ENCODE data around the gene SYNE1.

SYNE1 gene

GRCh38 chr6:152209211-152209610 is 428.0 kb downstream of the SYNE1 start:
- no peaks in the 10 kb centered on the region for H3K36me3 ChIP-seq (ENCODE audit: control insufficient read depth, insufficient read depth, low read length)
- no peaks in the 10 kb centered on the region for H3K4me1 ChIP-seq (ENCODE audit: control insufficient read depth, insufficient read depth, low read length)
- H3K27me3 ChIP-seq (ENCODE audit: control insufficient read depth, insufficient read depth, low read length, poor library complexity, severe bottlenecking), result no peaks in the 10 kb centered on the region
- H3K4me3 ChIP-seq (ENCODE audit: insufficient read depth, low read depth, low read length), result no peak overlapping the region
- H3K27ac ChIP-seq (ENCODE audit: insufficient read depth, low read depth, low read length, poor library complexity, severe bottlenecking), result no peak overlapping the region
- 89 to 91% methylated on average over 7 to 8 of the region's 8 CpGs for WGBS, 2 experiments
- H3K9me3 ChIP-seq (ENCODE audit: control insufficient read depth, low read length), result no peaks in the 10 kb centered on the region

DNA sequence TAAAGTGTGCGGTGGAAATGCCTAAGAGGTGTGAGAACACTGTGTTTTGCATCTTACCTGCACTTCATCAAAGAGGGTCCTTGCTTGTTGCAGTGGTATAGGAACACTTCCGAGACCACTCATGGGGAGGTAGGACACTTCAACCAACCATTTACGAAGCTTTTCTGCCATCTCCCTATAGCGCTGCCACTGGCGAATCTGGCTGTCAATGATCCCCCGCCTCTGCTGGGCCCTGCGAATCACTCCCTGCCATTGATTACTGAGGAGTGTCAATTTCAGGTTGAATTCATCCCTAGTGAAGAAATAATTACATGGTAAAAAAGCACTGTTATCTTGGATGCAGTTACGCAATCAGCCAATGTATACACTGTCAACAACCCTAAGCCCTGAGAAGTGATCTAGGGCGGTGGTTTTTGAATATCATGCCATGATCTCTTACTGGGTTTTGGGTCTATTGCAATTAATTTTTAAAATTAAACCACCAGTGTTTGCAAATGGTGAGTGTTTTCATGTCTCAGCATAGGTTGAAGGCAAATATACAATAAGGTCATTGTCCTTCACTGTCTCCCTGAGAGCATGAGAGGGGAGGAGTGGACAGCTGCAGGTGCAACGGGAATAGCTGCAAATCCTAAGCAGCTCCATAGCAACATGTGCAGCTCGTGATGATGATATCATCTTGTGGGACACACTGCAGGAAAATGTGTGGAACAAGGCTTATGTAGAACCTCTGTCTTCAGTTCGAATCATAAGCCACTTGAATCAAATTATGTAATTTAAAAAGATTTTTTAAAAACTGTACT is 429.0 kb downstream of the SYNE1 start:
- no peaks in the 10 kb centered on the region for H3K9me3 ChIP-seq (ENCODE audit: control insufficient read depth, low read length)
- no peak overlapping the region for H3K4me3 ChIP-seq (ENCODE audit: insufficient read depth, low read depth, low read length)
- H3K27ac ChIP-seq (ENCODE audit: insufficient read depth, low read depth, low read length, poor library complexity, severe bottlenecking), result no peak overlapping the region
- H3K27me3 ChIP-seq (ENCODE audit: control insufficient read depth, insufficient read depth, low read length, poor library complexity, severe bottlenecking), result no peaks in the 10 kb centered on the region
- WGBS, 2 experiments, result 93 to 96% methylated on average over 11 to 12 of the region's 12 CpGs
- no peaks in the 10 kb centered on the region for H3K4me1 ChIP-seq (ENCODE audit: control insufficient read depth, insufficient read depth, low read length)
- no peaks in the 10 kb centered on the region for H3K36me3 ChIP-seq (ENCODE audit: control insufficient read depth, insufficient read depth, low read length)

DNA sequence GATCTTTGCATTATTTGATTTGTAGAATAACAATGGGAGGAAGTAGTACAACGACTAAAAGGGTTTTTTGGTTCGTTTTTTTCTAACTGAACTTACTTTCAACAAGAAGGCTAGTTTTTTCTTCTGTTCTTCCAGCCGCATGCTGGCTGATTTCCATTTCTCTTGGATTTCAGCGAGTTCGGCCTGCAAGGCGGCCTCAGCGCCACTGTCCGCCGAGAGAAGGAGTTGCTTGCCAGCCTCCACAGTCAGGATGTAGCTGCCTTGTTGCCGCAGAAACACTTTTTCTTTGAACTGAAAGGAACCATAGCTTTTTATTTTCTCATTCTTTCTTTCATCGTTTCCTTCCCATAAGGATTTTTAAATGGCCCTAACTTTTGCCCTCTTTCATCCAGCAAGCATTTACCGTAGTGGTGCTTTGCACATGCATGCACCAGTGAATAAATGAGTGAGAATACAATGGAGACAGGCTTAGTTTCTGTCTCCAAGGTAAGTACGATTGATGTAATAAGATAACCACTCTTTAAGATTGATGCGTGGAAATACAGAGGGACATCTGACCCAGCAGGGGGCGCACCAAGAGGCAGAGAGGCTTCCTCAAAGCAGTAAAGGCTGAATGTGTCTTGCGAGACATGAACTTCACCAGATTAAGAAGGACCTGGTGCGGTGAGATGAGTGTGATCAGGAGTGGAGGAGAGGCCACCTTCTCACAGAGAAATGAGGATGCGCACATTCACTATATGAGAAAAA is 430.9 kb downstream of the SYNE1 start:
- Histone ChIP-seq H3K27ac (ENCODE audit: insufficient read depth, low read depth, low read length, poor library complexity, severe bottlenecking) (no peak overlapping the region), H3K4me3 (ENCODE audit: insufficient read depth, low read depth, low read length) (no peak overlapping the region), H3K4me1 (ENCODE audit: control insufficient read depth, insufficient read depth, low read length) (no peaks in the 10 kb centered on the region), H3K27me3 (ENCODE audit: control insufficient read depth, insufficient read depth, low read length, poor library complexity, severe bottlenecking) (no peaks in the 10 kb centered on the region), H3K9me3 (ENCODE audit: control insufficient read depth, low read length) (no peaks in the 10 kb centered on the region), H3K36me3 (ENCODE audit: control insufficient read depth, insufficient read depth, low read length) (no peaks in the 10 kb centered on the region)
- 89 to 90% methylated on average over 18 of the region's 18 CpGs for WGBS, 2 experiments

DNA sequence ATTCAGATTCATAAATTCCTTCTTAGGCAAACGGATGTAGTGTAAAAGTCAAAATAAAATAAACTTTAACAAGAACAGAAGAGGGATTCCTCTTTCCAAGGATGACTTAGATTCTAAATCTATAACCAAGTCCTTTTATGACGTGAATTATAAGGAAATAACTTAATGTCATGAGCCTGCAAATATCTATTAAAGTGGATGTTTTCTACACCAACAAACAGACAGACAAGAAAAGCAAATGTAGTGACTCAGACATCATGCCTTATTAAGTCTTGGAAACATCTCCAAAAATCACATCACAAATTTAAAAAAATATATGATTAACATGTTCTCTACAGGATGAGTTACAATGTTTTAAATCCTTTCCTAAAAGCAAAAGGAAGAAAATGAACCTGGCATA is 432.6 kb downstream of the SYNE1 start:
- 100% methylated on average over 2 of the region's 2 CpGs; no CpG with 5 or more reads in 1 of the 2 experiments for WGBS, 2 experiments
- no peaks in the 10 kb centered on the region for H3K27me3 ChIP-seq (ENCODE audit: control insufficient read depth, insufficient read depth, low read length, poor library complexity, severe bottlenecking)
- H3K9me3 ChIP-seq (ENCODE audit: control insufficient read depth, low read length), result no peaks in the 10 kb centered on the region
- H3K36me3 ChIP-seq (ENCODE audit: control insufficient read depth, insufficient read depth, low read length), result no peaks in the 10 kb centered on the region
- H3K4me1 ChIP-seq (ENCODE audit: control insufficient read depth, insufficient read depth, low read length), result no peaks in the 10 kb centered on the region
- no peak overlapping the region for H3K4me3 ChIP-seq (ENCODE audit: insufficient read depth, low read depth, low read length)
- H3K27ac ChIP-seq (ENCODE audit: insufficient read depth, low read depth, low read length, poor library complexity, severe bottlenecking), result no peak overlapping the region

- H3K4me3 ChIP-seq (ENCODE audit: insufficient read depth, low read depth, low read length), result no peak overlapping the region
- no peak overlapping the region for H3K27ac ChIP-seq (ENCODE audit: insufficient read depth, low read depth, low read length, poor library complexity, severe bottlenecking)
- no peaks in the 10 kb centered on the region for H3K9me3 ChIP-seq (ENCODE audit: control insufficient read depth, low read length)
- no peaks in the 10 kb centered on the region for H3K4me1 ChIP-seq (ENCODE audit: control insufficient read depth, insufficient read depth, low read length)
- WGBS, 2 experiments, result 73 to 86% methylated on average over 2 to 3 of the region's 3 CpGs
- H3K36me3 ChIP-seq (ENCODE audit: control insufficient read depth, insufficient read depth, low read length), result no peaks in the 10 kb centered on the region
- H3K27me3 ChIP-seq (ENCODE audit: control insufficient read depth, insufficient read depth, low read length, poor library complexity, severe bottlenecking), result no peaks in the 10 kb centered on the region
Observed at GRCh38 chr6:152201120-152201519, 436.0 kb downstream of the SYNE1 start.

- no peaks in the 10 kb centered on the region for H3K27me3 ChIP-seq (ENCODE audit: control insufficient read depth, insufficient read depth, low read length, poor library complexity, severe bottlenecking)
- no peak overlapping the region for H3K27ac ChIP-seq (ENCODE audit: insufficient read depth, low read depth, low read length, poor library complexity, severe bottlenecking)
- no peaks in the 10 kb centered on the region for H3K9me3 ChIP-seq (ENCODE audit: control insufficient read depth, low read length)
- H3K4me1 ChIP-seq (ENCODE audit: control insufficient read depth, insufficient read depth, low read length), result no peaks in the 10 kb centered on the region
- 94 to 95% methylated on average over 5 of the region's 5 CpGs for WGBS, 2 experiments
- H3K4me3 ChIP-seq (ENCODE audit: insufficient read depth, low read depth, low read length), result no peak overlapping the region
- H3K36me3 ChIP-seq (ENCODE audit: control insufficient read depth, insufficient read depth, low read length), result no peaks in the 10 kb centered on the region
Observed at GRCh38 chr6:152195896-152196295, 441.3 kb downstream of the SYNE1 start.

DNA sequence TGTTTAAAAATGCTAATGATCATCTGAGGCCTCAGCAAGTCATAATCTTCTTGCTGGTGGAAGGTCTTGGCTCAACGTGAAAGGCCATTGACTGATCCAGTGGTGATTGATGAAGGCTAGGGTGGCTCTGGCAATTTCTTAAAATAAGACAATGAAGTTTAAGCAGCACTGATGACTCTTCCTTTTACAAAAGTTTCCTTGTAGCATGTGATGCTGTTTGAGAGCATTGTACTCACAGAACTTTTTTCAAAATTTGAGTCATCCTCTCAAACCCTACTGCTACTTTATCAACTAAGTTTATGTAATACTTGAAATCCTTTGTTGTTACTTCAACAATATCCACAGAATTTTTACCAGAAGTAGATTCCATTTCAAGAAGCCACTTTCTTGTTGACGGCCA is 447.4 kb downstream of the SYNE1 start:
- WGBS, 2 experiments, result 87 to 94% methylated on average over 2 of the region's 2 CpGs
- H3K4me3 ChIP-seq (ENCODE audit: insufficient read depth, low read depth, low read length), result no peak overlapping the region
- no peaks in the 10 kb centered on the region for H3K27me3 ChIP-seq (ENCODE audit: control insufficient read depth, insufficient read depth, low read length, poor library complexity, severe bottlenecking)
- H3K4me1 ChIP-seq (ENCODE audit: control insufficient read depth, insufficient read depth, low read length), result no peaks in the 10 kb centered on the region
- H3K36me3 ChIP-seq (ENCODE audit: control insufficient read depth, insufficient read depth, low read length), result no peaks in the 10 kb centered on the region
- H3K27ac ChIP-seq (ENCODE audit: insufficient read depth, low read depth, low read length, poor library complexity, severe bottlenecking), result no peak overlapping the region
- H3K9me3 ChIP-seq (ENCODE audit: control insufficient read depth, low read length), result no peaks in the 10 kb centered on the region

DNA sequence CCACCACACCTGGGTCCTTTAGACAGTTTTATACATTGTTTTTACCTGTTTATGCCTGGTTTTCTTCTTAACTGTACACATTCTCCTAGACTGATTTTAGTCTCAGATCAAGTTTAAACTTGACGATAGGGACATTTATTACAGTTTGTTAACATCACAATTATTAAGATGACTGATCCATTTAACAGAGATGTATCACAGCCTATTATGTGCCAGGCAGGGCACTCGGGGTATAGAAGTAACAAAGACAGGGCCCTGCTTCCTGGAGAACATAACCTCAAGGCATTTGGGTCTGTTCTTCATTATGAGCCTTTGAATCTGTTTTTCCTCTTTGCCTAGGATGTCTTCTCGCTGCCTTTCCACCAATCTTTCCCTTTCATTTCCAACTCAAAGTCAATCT is 449.2 kb downstream of the SYNE1 start:
- H3K9me3 ChIP-seq (ENCODE audit: control insufficient read depth, low read length), result no peaks in the 10 kb centered on the region
- no peak overlapping the region for H3K4me3 ChIP-seq (ENCODE audit: insufficient read depth, low read depth, low read length)
- 92 to 93% methylated on average over 3 of the region's 3 CpGs for WGBS, 2 experiments
- H3K27me3 ChIP-seq (ENCODE audit: control insufficient read depth, insufficient read depth, low read length, poor library complexity, severe bottlenecking), result no peaks in the 10 kb centered on the region
- no peak overlapping the region for H3K27ac ChIP-seq (ENCODE audit: insufficient read depth, low read depth, low read length, poor library complexity, severe bottlenecking)
- H3K36me3 ChIP-seq (ENCODE audit: control insufficient read depth, insufficient read depth, low read length), result no peaks in the 10 kb centered on the region
- no peaks in the 10 kb centered on the region for H3K4me1 ChIP-seq (ENCODE audit: control insufficient read depth, insufficient read depth, low read length)

DNA sequence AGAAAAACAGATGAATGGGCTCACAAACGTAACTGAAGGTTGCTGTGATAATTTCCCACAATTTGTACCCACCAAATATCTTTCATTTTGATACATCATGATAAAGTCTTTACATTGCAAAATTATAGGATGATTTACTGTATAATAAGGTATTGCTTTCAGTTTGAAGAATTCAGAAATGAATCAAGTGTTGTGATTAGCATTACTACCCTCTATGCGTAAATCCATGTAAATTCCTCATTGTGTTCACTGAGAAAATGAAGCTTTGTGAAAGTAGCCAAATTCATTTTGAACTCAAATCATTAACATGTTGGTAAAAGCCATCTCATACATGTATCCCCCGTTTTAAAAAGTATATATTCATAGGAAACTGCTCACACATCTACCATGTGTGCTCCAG is 450.3 kb downstream of the SYNE1 start:
- Histone ChIP-seq H3K27ac (ENCODE audit: insufficient read depth, low read depth, low read length, poor library complexity, severe bottlenecking) (no peak overlapping the region), H3K9me3 (ENCODE audit: control insufficient read depth, low read length) (no peaks in the 10 kb centered on the region), H3K4me3 (ENCODE audit: insufficient read depth, low read depth, low read length) (no peak overlapping the region), H3K27me3 (ENCODE audit: control insufficient read depth, insufficient read depth, low read length, poor library complexity, severe bottlenecking) (no peaks in the 10 kb centered on the region), H3K36me3 (ENCODE audit: control insufficient read depth, insufficient read depth, low read length) (no peaks in the 10 kb centered on the region), H3K4me1 (ENCODE audit: control insufficient read depth, insufficient read depth, low read length) (no peaks in the 10 kb centered on the region)
- 88 to 100% methylated on average over 2 to 3 of the region's 3 CpGs for WGBS, 2 experiments

- WGBS, 2 experiments, result 99 to 100% methylated on average over 6 of the region's 6 CpGs
- H3K9me3 ChIP-seq (ENCODE audit: control insufficient read depth, low read length), result no peaks in the 10 kb centered on the region
- no peaks in the 10 kb centered on the region for H3K4me1 ChIP-seq (ENCODE audit: control insufficient read depth, insufficient read depth, low read length)
- no peak overlapping the region for H3K4me3 ChIP-seq (ENCODE audit: insufficient read depth, low read depth, low read length)
- H3K27me3 ChIP-seq (ENCODE audit: control insufficient read depth, insufficient read depth, low read length, poor library complexity, severe bottlenecking), result no peaks in the 10 kb centered on the region
- H3K27ac ChIP-seq (ENCODE audit: insufficient read depth, low read depth, low read length, poor library complexity, severe bottlenecking), result no peak overlapping the region
- no peaks in the 10 kb centered on the region for H3K36me3 ChIP-seq (ENCODE audit: control insufficient read depth, insufficient read depth, low read length)
Observed at GRCh38 chr6:152184917-152185574, 452.1 kb downstream of the SYNE1 start.
